HepG2 (cell line): ENCODE measurements around the gene CENPB. TPM values are rescaled to one million over a fixed set of nuclear protein-coding genes. Genes with fewer than 3 reads are reported as not detected.

Experiments used
- BORCS8-MEF2B ChIP-seq: sonication (generic); formaldehyde crosslinking; IDR thresholded peaks from 2 replicates; pipeline ENCODE4 v1.8.0; 2022; ENCODE audit warnings: mild to moderate bottlenecking, missing genetic modification reagents
- FOXP4 ChIP-seq: sonication (generic); formaldehyde crosslinking; IDR thresholded peaks from 2 replicates; pipeline ENCODE4 v1.4.0; 2020; ENCODE audit warnings: missing genetic modification reagents
- HMG20A ChIP-seq: IDR thresholded peaks from 2 replicates; pipeline ENCODE4 v1.6.1; 2016; ENCODE audit warnings: borderline replicate concordance
- HNF1B ChIP-seq: sonication (generic); formaldehyde crosslinking; IDR thresholded peaks from 2 replicates; pipeline ENCODE4 v1.5.1; 2020; ENCODE audit warnings: mild to moderate bottlenecking, moderate library complexity, missing genetic modification reagents
- MXI1 ChIP-seq: IDR thresholded peaks from 3 replicates; pipeline ENCODE4 v1.6.1; 2012; ENCODE audit warnings: low read depth, low read length, inconsistent platforms, borderline replicate concordance
- NFIB ChIP-seq: sonication (generic); formaldehyde crosslinking; IDR thresholded peaks from 2 replicates; pipeline ENCODE4 v1.9.0; 2021; ENCODE audit warnings: missing genetic modification reagents, mild to moderate bottlenecking, borderline replicate concordance
- POGK ChIP-seq: sonication (generic); formaldehyde crosslinking; conservative IDR thresholded peaks from 2 replicates; pipeline ENCODE4 v1.8.0; 2022; ENCODE audit warnings: mild to moderate bottlenecking, moderate library complexity, missing genetic modification reagents
- PRDM10 ChIP-seq: sonication (generic); formaldehyde crosslinking; IDR thresholded peaks from 2 replicates; pipeline ENCODE4 v1.4.0; 2020; ENCODE audit warnings: low read depth, missing genetic modification reagents
- SOX6 ChIP-seq, 2 experiments: fragments of 450-650 bp in 1 of 2; sonication (generic) in 1 of 2; formaldehyde crosslinking in 1 of 2; IDR thresholded peaks; 2 replicates each; pipeline versions ENCODE4 v1.4.0 to v1.6.1; 2017 to 2020; ENCODE audit warnings: antibody characterized with exemption in 1 of 2, mild to moderate bottlenecking in 1 of 2, missing genetic modification reagents in 1 of 2
- ZBTB49 ChIP-seq: sonication (generic); formaldehyde crosslinking; IDR thresholded peaks from 2 replicates; pipeline ENCODE4 v1.4.0; 2020; ENCODE audit warnings: missing genetic modification reagents, borderline replicate concordance
- ZFP82 ChIP-seq: sonication (generic); formaldehyde crosslinking; IDR thresholded peaks from 2 replicates; pipeline ENCODE4 v1.5.1; 2020; ENCODE audit warnings: mild to moderate bottlenecking, missing genetic modification reagents, borderline replicate concordance
- ZNF567 ChIP-seq: sonication (generic); formaldehyde crosslinking; IDR thresholded peaks from 2 replicates; pipeline ENCODE4 v1.8.1; 2023; ENCODE audit warnings: mild to moderate bottlenecking, missing genetic modification reagents, borderline replicate concordance
- polyA plus RNA-seq, 8 experiments: library from polyadenylated mRNA; depleted of rRNA in 3 of 8; stranded (reverse) in 7 of 8; unstranded in 1 of 8; fragments of >200 nt; fragmentation: Illumina TruSeq in 4 of 8; extraction: Trizol in 4 of 8; gene quantifications; 2 replicates each; pipeline versions ENCODE4 v1.2.1 to v1.2.3, GENCODE V29; 2011 to 2016; ENCODE audit warnings: low read depth in 4 of 8, missing spikeins in 1 of 8, mixed read lengths in 1 of 8; ENCODE audit not compliant: insufficient read depth in 1 of 8
- total RNA-seq, 5 experiments: library from RNA; depleted of rRNA; stranded (reverse); fragments of >200 nt; fragmentation: Illumina TruSeq; extraction: Trizol; gene quantifications; 2 replicates each; pipeline ENCODE4 v1.2.3, GENCODE V29; 2016; ENCODE audit warnings: low read depth in 1 of 5

Gene CENPB
- total and polyA plus RNA-seq, 2 of the 13 experiments (the other 11 are each of a cell fraction or from before 2014, with no cell fraction given) = 10.4 to 54.5 TPM

- TF ChIP-seq ZNF567 (no peak), HNF1B (peak; percentile 32; the same call in 1 of the 2 replicates), POGK (CRISPR knock-in tag) (peak; percentile 82; the same call in 1 of the 2 replicates), ZFP82 (CRISPR knock-in tag) (0 out of 2 replicates have a peak, but pooled peaks have one; percentile 33), PRDM10 (no peak), ZBTB49 (no peak; the same call in 1 of the 2 replicates), MXI1 (peak; percentile 13; the same call in 1 of the 3 replicates), NFIB (CRISPR knock-in tag) (peak; percentile 60; the same call in 1 of the 2 replicates), SOX6 (IDR thresholded peaks at IDR 0.05) (no peak), SOX6 (CRISPR knock-in tag; IDR thresholded peaks at IDR 0.05) (peak; percentile 39; the same call in 1 of the 2 replicates), FOXP4 (CRISPR knock-in tag) (no peak), BORCS8-MEF2B (CRISPR knock-in tag) (peak; percentile 73), HMG20A (CRISPR knock-in tag) (no peak)
Measured at GRCh38 chr20:3749689-3750531, 36.6 kb downstream of the CENPB start (continued).
